Measurements from ENCODE around the gene HOXB8. TPM values are rescaled to one million over a fixed set of nuclear protein-coding genes. Genes with fewer than 3 reads are reported as not detected.
A peak's percentile ranks its signal among the peaks of the same experiment; 100 is the strongest.

The HOXB8 gene
- total and polyA plus RNA-seq, 10 donors: 0.07 to 0.14 TPM; not detected in 8

- intact Hi-C loops (cut with DNase I; ENCODE audit: low total_unique reads): no loop called here
- H3K27ac ChIP-seq: peak overlapping the region in 7 of 8 donors; percentile 25 to 89 (median 68)
- peak overlapping the region in 3 of 8 donors; percentile 26 to 59 (median 42) for H3K4me3 ChIP-seq
- 78 to 88% (median 84%) methylated on average over 5 of the region's 5 CpGs for WGBS, 5 donors
- no peak for DNase-seq
- TF ChIP-seq CTCF (IDR thresholded peaks at IDR 0.05 in 8 of 11, conservative IDR thresholded peaks at IDR 0.05 in 3 of 11): no peak
- H3K4me1 ChIP-seq: peaks cover 0 to 73% (median 10%) of the 10 kb centered on the region in 6 donors
- H3K27me3 ChIP-seq (replicated peaks in 1 of 7): peaks cover 0 to 69% (median 9%) of the 10 kb centered on the region in 7 donors
- H3K36me3 ChIP-seq: no peaks in the 10 kb centered on the region
- H3K9me3 ChIP-seq: no peaks in the 10 kb centered on the region
Observed at GRCh38 chr17:48562934-48563333, 52.2 kb downstream of the HOXB8 start.

Small RNA genes within 50 kb of the gene (microRNA-seq; reads per million reads assigned to microRNA genes)
- gene MIR196A1: 0.28 to 1.1 (median 0.36) reads per million in 3 donors

Small RNA genes within 50 kb of the gene (small RNA-seq; reads per million reads assigned to genes)
- gene MIR196A1: 0 to 0.14 (median 0.04) reads per million in 4 donors

Other genes with a start within 250 kb of the HOXB8 start
- 10 to 100 TPM; 11.7 to 26.5 (median 20.5) TPM for gene SKAP1, start 185.1 kb downstream of the HOXB8 start, total RNA-seq
- gene SKAP1, start 185.1 kb downstream of the HOXB8 start, polyA plus RNA-seq: 10 to 100 TPM; 11.5 to 28.9 (median 20.5) TPM
- not detected for gene HOXB1, start 84.3 kb downstream of the HOXB8 start, total RNA-seq
- gene HOXB1, start 84.3 kb downstream of the HOXB8 start, polyA plus RNA-seq: under 1 TPM in 1 of 3 donors, not detected in 2; 0.06 TPM
- gene HOXB2, start 70.2 kb downstream of the HOXB8 start, total RNA-seq: 10 to 100 TPM in 4 of 7 donors, 1 to 10 TPM in 3; 5.9 to 21.9 (median 10.2) TPM
- gene HOXB2, start 70.2 kb downstream of the HOXB8 start, polyA plus RNA-seq: 1 to 10 TPM; 7.2 to 8.2 (median 8.0) TPM
- 1 to 10 TPM; 1.9 to 6.4 (median 3.6) TPM for gene HOXB4, start 36.9 kb downstream of the HOXB8 start, total RNA-seq
- 1 to 10 TPM; 2.3 to 2.7 (median 2.4) TPM for gene HOXB4, start 36.9 kb downstream of the HOXB8 start, polyA plus RNA-seq
- 10 to 100 TPM in 4 of 7 donors, 1 to 10 TPM in 3; 6.8 to 23.1 (median 10.4) TPM for gene HOXB3, start 25.1 kb downstream of the HOXB8 start, total RNA-seq
- 1 to 10 TPM; 3.6 to 7.8 (median 6.5) TPM for gene HOXB3, start 25.1 kb downstream of the HOXB8 start, polyA plus RNA-seq
- gene HOXB5, start 21.5 kb downstream of the HOXB8 start, total RNA-seq: 1 to 10 TPM in 3 of 7 donors, under 1 TPM in 4; 0.43 to 2.6 (median 0.67) TPM
- gene HOXB5, start 21.5 kb downstream of the HOXB8 start, polyA plus RNA-seq: 1 to 10 TPM in 2 of 3 donors, under 1 TPM in 1; 0.91 to 1.5 (median 1.3) TPM
- gene HOXB6, start 10.3 kb downstream of the HOXB8 start, total RNA-seq: 1 to 10 TPM; 1.2 to 4.5 (median 3.3) TPM
- 1 to 10 TPM; 1.7 to 3.4 (median 2.1) TPM for gene HOXB6, start 10.3 kb downstream of the HOXB8 start, polyA plus RNA-seq
- 1 to 10 TPM; 1.3 to 3.5 (median 2.7) TPM for gene HOXB7, start 4.3 kb downstream of the HOXB8 start, total RNA-seq
- gene HOXB7, start 4.3 kb downstream of the HOXB8 start, polyA plus RNA-seq: 1 to 10 TPM; 3.2 to 7.5 (median 3.3) TPM
- gene HOXB9, start 11.1 kb upstream of the HOXB8 start, total RNA-seq: under 1 TPM in 2 of 7 donors, not detected in 5; 0.30 to 0.42 TPM
- gene HOXB9, start 11.1 kb upstream of the HOXB8 start, polyA plus RNA-seq: under 1 TPM; 0.10 to 0.50 (median 0.50) TPM
- gene PRAC1, start 107.2 kb upstream of the HOXB8 start, total RNA-seq: not detected
- not detected for gene PRAC1, start 107.2 kb upstream of the HOXB8 start, polyA plus RNA-seq
- not detected for gene PRAC2, start 107.9 kb upstream of the HOXB8 start, total RNA-seq
- gene PRAC2, start 107.9 kb upstream of the HOXB8 start, polyA plus RNA-seq: not detected
- not detected for gene HOXB13, start 113.5 kb upstream of the HOXB8 start, total RNA-seq
- gene HOXB13, start 113.5 kb upstream of the HOXB8 start, polyA plus RNA-seq: under 1 TPM in 1 of 3 donors, not detected in 2; 0.02 TPM
- gene TTLL6, start 201.9 kb upstream of the HOXB8 start, total RNA-seq: not detected
- gene TTLL6, start 201.9 kb upstream of the HOXB8 start, polyA plus RNA-seq: under 1 TPM in 1 of 3 donors, not detected in 2; 0.04 TPM
- gene CALCOCO2, start 215.7 kb upstream of the HOXB8 start, total RNA-seq: 100 to 1,000 TPM; 113 to 167 (median 136) TPM
- 10 to 100 TPM; 30.1 to 45.7 (median 31.7) TPM for gene CALCOCO2, start 215.7 kb upstream of the HOXB8 start, polyA plus RNA-seq